AG08396 (cell line): Measurements from ENCODE around the gene SIM1.

ENCODE experiments used
- DNase-seq: peaks from one replicate; pipeline ENCODE4 v3.0.0; 2012; ENCODE audit warnings: low spot score, mixed read lengths

SIM1 gene

DNA sequence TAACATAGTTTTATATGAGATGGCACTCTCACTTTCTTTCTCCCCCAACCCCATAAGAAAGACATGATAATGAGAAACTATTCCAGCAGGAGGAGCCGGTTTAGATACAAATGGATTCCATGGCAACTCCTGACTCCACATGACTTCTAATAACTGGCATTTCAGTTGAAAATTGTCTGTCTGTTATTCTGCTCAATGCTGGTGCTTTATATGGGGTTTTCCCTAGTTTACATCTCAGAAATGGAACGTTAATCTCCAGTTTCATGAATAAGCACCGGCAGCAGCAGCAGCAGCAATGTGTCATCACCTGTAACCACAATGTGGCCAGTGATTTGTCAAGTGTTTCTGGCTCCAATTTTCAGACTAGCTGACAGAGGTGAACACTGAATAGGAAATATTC, 8.0 kb upstream of the SIM1 start:
- DNase-seq, result no peak

DNA sequence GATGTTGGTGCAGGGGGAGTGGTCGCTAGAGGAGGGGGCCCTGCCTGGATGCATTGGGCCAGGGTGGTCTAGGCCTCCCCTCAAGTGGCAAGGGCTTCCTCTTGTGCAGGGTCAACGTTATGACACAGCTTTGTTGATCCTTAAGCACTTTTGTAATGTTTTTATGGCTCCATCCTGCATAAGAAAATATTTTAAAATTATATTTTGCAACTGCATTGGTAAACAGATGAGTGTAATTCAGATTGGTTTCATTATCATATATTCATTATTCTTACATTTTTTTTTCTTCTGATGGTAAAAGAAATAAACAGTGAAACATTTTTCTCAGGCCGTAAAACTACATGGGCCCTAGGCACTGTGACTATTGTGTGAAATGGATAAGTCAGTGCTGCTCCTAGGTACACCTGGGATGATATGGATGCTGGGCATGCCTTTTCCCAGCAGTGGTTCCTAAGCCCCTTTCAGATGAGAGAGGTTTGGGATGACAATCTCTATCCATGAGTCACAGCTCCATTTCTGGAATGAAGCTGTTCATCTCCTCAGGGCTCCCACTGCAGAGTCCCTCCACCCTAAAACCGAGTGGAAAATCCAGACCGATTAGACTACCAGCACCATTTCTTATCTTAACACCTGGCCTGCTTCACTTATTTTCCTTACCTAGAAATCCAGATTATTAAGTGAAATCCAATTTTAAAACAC, 5.8 kb upstream of the SIM1 start:
- DNase-seq, result no peak

- DNase-seq, result no peak
These were observed 4.6 kb upstream of the SIM1 start for GRCh38 chr6:100469101-100469859.

DNA sequence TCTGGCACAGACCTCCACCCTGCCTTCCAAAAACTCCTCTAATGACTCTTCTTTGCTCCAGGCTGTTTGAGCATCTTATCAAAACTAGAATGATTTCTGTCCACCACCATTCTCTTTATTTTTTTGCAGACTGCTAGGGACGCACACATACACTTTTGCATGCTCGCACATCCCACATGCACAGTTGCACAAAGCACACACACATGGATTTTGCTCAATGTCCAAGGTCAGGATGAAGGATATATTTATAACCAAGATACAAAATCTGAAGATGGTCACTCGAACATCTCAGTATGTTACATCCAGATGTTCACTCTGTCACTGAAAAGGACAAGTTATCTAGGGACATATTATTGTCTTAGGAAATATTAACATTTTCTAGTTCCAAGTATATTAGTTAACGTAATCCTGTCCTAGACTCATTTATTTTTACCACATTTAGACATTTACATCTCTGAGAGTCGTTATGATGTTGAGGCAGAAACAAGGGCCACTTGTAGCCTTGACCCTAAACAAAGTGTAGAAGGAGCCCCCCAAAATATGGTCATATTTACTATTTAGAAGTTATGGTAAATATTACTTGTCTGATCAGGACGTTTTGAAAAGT, 3.4 kb upstream of the SIM1 start:
- no peak for DNase-seq

GRCh38 chr6:100467129-100468015, 2.7 kb upstream of the SIM1 start:
- DNase-seq, result no peak

DNA sequence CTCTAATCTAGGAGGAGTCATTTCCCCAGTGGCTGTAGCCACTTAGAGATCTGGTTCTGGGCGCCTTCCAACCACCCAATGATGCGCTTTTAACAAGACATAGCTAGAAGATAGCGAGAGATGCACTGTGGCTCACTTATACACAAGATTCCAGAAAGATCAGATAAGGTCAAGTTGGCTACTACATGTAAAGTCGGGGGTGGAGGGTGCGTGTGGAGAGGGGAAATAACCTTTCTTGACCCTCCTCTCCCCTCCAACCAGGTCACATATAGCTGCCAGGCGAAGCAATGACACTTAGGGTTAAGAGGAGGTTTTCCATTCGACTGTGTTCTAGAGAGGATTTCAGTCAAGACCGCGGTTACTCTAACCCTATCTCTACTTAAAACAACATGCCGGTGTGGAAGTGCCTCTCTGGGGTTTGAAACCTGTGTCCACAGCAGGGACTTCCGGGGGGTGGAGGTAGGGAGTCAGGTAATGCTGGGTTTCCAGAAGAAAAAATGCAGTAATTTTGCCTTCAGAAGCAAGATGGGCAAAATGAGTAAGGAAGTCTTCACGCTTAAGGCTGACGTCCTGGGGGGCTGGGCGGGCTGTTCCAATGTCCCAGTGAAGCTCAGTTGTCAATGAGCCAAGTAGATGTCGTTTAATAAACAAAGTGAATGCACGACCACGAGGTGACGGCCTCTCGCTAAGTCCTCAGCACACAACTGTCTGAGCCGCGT, 1.8 kb upstream of the SIM1 start:
- DNase-seq, result no peak

GRCh38 chr6:100465701-100466409, 1.1 kb upstream of the SIM1 start:
- no peak for DNase-seq

DNA sequence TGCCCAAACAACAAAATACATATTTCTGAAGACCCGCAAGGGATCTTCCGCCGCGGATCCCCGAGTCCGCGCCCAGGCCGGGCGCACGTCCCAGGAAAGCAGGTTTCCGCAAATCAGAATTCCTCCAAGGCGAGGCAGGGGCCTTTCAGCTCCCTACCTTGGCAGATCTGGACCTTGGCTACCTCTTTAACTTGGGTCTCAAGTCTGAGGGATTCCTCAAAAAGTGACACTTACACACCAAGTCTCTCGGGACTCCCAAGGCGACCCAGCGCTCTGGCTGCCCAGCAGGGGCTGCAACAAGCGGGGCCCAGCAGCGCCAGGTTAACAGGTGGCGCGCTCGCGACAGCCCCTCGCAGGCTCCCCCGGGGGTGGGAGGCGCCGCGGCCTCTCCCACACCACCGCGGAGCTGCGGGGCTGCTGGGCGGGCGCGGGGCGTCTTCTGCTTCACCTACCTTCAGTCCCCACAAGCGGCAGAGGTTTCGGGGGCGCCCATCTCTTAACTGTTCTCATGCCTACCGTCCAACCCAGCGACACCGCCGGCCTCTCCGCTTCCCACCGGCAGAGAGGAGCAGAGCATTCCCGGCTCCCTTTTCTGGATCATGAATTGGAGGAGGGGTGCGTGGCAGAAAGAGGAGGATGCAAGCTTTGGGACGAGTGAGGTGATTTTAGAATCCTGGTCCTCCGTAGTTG, 414 bp downstream of the SIM1 start:
- no peak for DNase-seq

GRCh38 chr6:100463630-100464161, 1.0 kb downstream of the SIM1 start:
- DNase-seq, result no peak

GRCh38 chr6:100462706-100463629, 1.8 kb downstream of the SIM1 start:
- no peak for DNase-seq

- DNase-seq, result no peak
These were observed 2.6 kb downstream of the SIM1 start for GRCh38 chr6:100461917-100462705.

- DNase-seq, result no peak
These were observed 3.3 kb downstream of the SIM1 start for GRCh38 chr6:100461278-100461916.

DNA sequence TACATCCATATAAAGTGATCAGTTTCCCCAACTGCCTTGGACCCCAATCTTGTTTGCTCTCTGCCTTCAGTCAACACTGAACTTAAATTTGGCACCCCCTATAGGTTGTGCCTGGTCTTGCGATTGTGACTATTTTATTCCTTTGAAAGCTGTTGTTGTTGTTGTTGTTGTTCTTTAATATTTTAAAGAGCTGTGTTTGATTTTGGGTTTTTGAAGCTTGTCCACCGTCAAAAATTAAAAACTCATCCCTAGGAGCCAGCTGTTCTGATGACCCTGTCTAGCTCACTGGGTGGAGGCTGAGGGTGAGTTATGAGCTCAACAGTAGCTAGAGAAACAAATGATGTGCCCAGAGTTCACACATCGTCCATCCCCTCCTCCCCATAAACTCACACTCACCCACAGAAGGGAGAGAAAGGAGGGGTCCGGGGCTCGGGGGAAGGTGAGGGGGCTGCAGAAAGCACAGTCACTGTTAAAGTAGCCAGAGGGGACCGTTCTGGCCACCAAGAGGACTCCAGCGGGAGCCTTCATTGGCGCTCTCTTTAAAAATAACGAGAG, 4.0 kb downstream of the SIM1 start:
- DNase-seq, result no peak

- DNase-seq, result no peak
These were observed 5.0 kb downstream of the SIM1 start for GRCh38 chr6:100459592-100460184.

DNA sequence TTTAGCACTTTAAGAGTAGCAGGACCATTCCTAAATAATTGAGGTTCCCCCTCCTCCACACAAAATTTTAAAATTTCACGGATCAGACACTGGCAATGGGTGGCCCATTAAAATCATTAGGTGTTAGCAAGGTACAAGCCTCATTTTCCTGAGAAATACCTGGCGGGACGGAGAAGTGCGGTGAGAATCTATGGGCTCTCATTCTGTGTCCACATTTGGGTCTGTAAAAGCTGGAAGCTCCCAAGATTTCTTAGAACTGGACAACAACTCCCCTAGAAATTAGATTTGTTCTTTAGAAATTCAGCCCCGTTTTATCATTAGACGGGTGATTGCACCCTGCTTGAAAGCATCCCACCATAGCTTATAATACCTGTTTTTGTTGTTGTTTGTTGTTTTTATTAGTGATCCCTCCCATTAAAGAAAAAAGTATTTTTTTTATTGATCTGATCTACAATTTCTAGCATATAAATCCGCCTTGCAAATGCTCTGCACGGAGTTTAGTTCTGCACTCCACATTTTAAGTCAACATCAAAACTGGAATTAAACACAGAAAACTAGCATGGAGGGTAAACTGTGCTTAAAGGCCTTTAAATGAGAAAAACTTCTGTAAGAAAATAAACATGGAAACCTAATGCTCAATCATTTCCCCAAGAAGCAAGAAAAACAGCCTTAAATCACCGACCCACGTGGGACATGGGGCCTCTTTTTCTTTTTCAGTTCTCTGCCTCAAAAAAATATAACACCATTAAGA, 5.7 kb downstream of the SIM1 start:
- no peak for DNase-seq

DNA sequence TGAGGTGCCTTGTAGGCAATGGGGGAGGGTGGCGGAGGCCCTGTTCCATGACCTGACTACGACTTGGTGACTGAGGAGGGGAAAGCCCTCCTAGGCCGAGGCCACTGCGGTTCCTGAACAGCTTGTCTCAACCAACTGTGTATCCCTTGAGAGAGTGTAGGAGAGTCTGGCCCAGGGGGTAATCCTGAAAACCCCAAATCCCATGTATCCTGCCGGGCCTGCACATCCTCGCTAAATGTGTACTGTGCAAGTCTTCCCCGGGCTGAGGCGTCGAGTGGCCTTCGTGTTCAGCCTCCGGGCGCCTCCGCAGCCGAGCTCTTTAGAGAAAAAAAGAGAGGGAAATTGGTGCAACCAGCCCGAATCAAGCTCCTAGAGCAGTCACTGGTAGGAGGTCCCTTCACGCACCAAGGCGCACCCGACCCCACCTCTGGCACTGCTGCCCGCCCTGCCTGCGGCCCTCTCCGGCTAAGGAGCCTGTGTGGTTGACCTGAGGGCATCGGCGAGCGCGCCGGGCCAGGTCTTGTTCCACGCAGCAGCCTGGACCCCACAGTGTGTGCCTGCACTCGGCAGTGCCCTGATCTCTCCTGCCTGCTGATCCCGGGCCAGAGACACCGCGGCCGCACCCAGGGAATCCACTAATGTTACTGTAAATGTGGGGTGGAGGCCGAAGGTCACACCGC, 7.3 kb downstream of the SIM1 start:
- DNase-seq, result no peak
